ENCODE results near the gene CNGB1.
"Not testable (repeated sequence)": the region's sequence is repeated elsewhere in the genome, so short reads cannot be mapped to it uniquely, and the experiment has no call there.

Gene CNGB1

GRCh38 chr16:57970970-57971369 is at the start of gene CNGB1:
CNGB1 (minus strand) TSS chr16:57971128; CDS start chr16:57967286, 3,842 bp downstream.
- peak; percentile 31 for DNase-seq

GRCh38 chr16:58019866-58020538 is 49.1 kb upstream of the CNGB1 start:
- no peak for DNase-seq

GRCh38 chr16:58018803-58019202 is 47.9 kb upstream of the CNGB1 start:
- DNase-seq = no peak

GRCh38 chr16:58016840-58017446 is 46.0 kb upstream of the CNGB1 start:
- DNase-seq = no peak

- no peak for DNase-seq
Observed at GRCh38 chr16:58013201-58013956, 42.5 kb upstream of the CNGB1 start.

GRCh38 chr16:58012481-58012880 is 41.6 kb upstream of the CNGB1 start:
- no peak for DNase-seq

GRCh38 chr16:58011652-58012051 is 40.7 kb upstream of the CNGB1 start:
- DNase-seq = no peak

GRCh38 chr16:58010886-58011285 is 40.0 kb upstream of the CNGB1 start:
- no peak for DNase-seq

GRCh38 chr16:58009856-58010416 is 39.0 kb upstream of the CNGB1 start:
- no peak for DNase-seq

- DNase-seq = not testable (repeated sequence)
Observed at GRCh38 chr16:58004736-58005135, 33.8 kb upstream of the CNGB1 start.

- DNase-seq = no peak
Observed at GRCh38 chr16:58002936-58003335, 32.0 kb upstream of the CNGB1 start.

GRCh38 chr16:58002416-58002800 is 31.5 kb upstream of the CNGB1 start:
- DNase-seq = no peak

GRCh38 chr16:58001781-58002415 is 31.0 kb upstream of the CNGB1 start:
- no peak for DNase-seq

GRCh38 chr16:58000706-58001676 is 30.1 kb upstream of the CNGB1 start, which contains the start of gene USB1:
USB1 (plus strand) TSS chr16:58001407; CDS start chr16:58001484, 77 bp downstream.
- peak; percentile 95 for DNase-seq

GRCh38 chr16:57999971-58000705 is 29.2 kb upstream of the CNGB1 start, which contains the start of gene ZNF319:
ZNF319 (minus strand) TSS chr16:58000672; CDS start chr16:57998265, 2,407 bp downstream.
- DNase-seq = peak; percentile 66

GRCh38 chr16:57999366-57999970 is 28.5 kb upstream of the CNGB1 start:
- DNase-seq = peak; percentile 26

GRCh38 chr16:57998992-57999365 is 28.1 kb upstream of the CNGB1 start:
- DNase-seq = no peak

GRCh38 chr16:57998486-57998885 is 27.6 kb upstream of the CNGB1 start:
- DNase-seq = no peak

GRCh38 chr16:57997528-57998265 is 26.8 kb upstream of the CNGB1 start:
- no peak for DNase-seq

GRCh38 chr16:57997176-57997527 is 26.2 kb upstream of the CNGB1 start:
- no peak for DNase-seq
